ENCODE data around the gene CELF2. TPM values are rescaled to one million over a fixed set of nuclear protein-coding genes. Genes with fewer than 3 reads are reported as not detected.

The CELF2 gene
- total RNA-seq, 2 experiments from 2014 or later: 197 to 205 TPM

GRCh38 chr10:11011436-11011835 lies 6.2 kb upstream of the CELF2 start:
- intact Hi-C loops (cut with DNase I, micrococcal nuclease): loop anchor here (10.0 kb wide), 2 partner anchors 153 to 253 kb away; no protein-coding TSS in a partner anchor
- Mint-ChIP-seq H3K36me3 (ENCODE audit: low read depth) (no peaks in the 10 kb centered on the region), H3K27me3 (peaks cover 80% of the 10 kb centered on the region), H3K9me3 (no peaks in the 10 kb centered on the region), H3K27ac (no peak overlapping the region), H3K4me3 (no peak overlapping the region), H3K4me1 (ENCODE audit: low read depth) (peaks cover 36% of the 10 kb centered on the region)
- Histone ChIP-seq H3K4me3 (ENCODE audit: low read length) (no peak overlapping the region), H3K27me3 (ENCODE audit: control insufficient read depth in 1 of 2, insufficient read depth in 2 of 2, low read length in 2 of 2) (peaks cover 41 to 52% of the 10 kb centered on the region in 2 experiments), H3K36me3 (ENCODE audit: insufficient read depth, low read length) (no peaks in the 10 kb centered on the region), H3K9me3 (ENCODE audit: control insufficient read depth in 1 of 2, insufficient read depth in 1 of 2, low read length in 2 of 2) (no peaks in the 10 kb centered on the region), H3K27ac (ENCODE audit: low read depth in 1 of 2, low read length in 2 of 2) (no peak overlapping the region), H3K4me1 (ENCODE audit: insufficient read depth, low read length) (peaks cover 12% of the 10 kb centered on the region)
- ChIA-PET POLR2A (interaction anchor here (1.1 kb wide), 1 partner anchor 152 kb away, joined by 3 read pairs; no protein-coding TSS in a partner anchor), CTCF (interaction anchor here (1.2 kb wide), 1 partner anchor 8 kb away, joined by 4 read pairs; no protein-coding TSS in a partner anchor)
- ATAC-seq (ENCODE audit: poor library complexity) (no peak), DNase-seq (no peak)
- TF ChIP-seq CTCF (IDR thresholded peaks at IDR 0.05): no peak

GRCh38 chr10:11011984-11012383 lies 5.7 kb upstream of the CELF2 start:
- ATAC-seq (ENCODE audit: poor library complexity) (no peak), DNase-seq (no peak)
- no peak overlapping the region for H3K4me3 Mint-ChIP-seq
- ChIA-PET CTCF (interaction anchor here (0.7 kb wide), 1 partner anchor 102 kb away, joined by 3 read pairs; no protein-coding TSS in a partner anchor), POLR2A (interaction anchor here (1.1 kb wide), 1 partner anchor 151 kb away, joined by 3 read pairs; no protein-coding TSS in a partner anchor)
- peaks cover 38% of the 10 kb centered on the region for H3K4me1 Mint-ChIP-seq (ENCODE audit: low read depth)
- H3K27ac ChIP-seq (ENCODE audit: low read depth in 1 of 2, low read length in 2 of 2): no peak overlapping the region
- no peaks in the 10 kb centered on the region for H3K36me3 ChIP-seq (ENCODE audit: insufficient read depth, low read length)
- no peaks in the 10 kb centered on the region for H3K9me3 ChIP-seq (ENCODE audit: control insufficient read depth in 1 of 2, insufficient read depth in 1 of 2, low read length in 2 of 2)
- peaks cover 12% of the 10 kb centered on the region for H3K4me1 ChIP-seq (ENCODE audit: insufficient read depth, low read length)
- H3K4me3 ChIP-seq (ENCODE audit: low read length): no peak overlapping the region
- peaks cover 80% of the 10 kb centered on the region for H3K27me3 Mint-ChIP-seq
- H3K9me3 Mint-ChIP-seq: no peaks in the 10 kb centered on the region
- no peak for TF ChIP-seq CTCF (IDR thresholded peaks at IDR 0.05)
- peaks cover 43 to 54% of the 10 kb centered on the region in 2 experiments for H3K27me3 ChIP-seq (ENCODE audit: control insufficient read depth in 1 of 2, insufficient read depth in 2 of 2, low read length in 2 of 2)
- H3K36me3 Mint-ChIP-seq (ENCODE audit: low read depth): no peaks in the 10 kb centered on the region
- intact Hi-C loops (cut with DNase I, micrococcal nuclease): loop anchor here (10.0 kb wide), 2 partner anchors 153 to 253 kb away; no protein-coding TSS in a partner anchor
- no peak overlapping the region for H3K27ac Mint-ChIP-seq

GRCh38 chr10:11012421-11013295 lies 5.0 kb upstream of the CELF2 start:
- TF ChIP-seq CTCF (IDR thresholded peaks at IDR 0.05): no peak
- H3K27ac Mint-ChIP-seq: no peak overlapping the region
- no peaks in the 10 kb centered on the region for H3K36me3 Mint-ChIP-seq (ENCODE audit: low read depth)
- intact Hi-C loops (cut with DNase I, micrococcal nuclease): loop anchor here (10.0 kb wide), 2 partner anchors 152 to 252 kb away; no protein-coding TSS in a partner anchor
- H3K4me1 Mint-ChIP-seq (ENCODE audit: low read depth): peaks cover 42% of the 10 kb centered on the region
- CTCF ChIA-PET: interaction anchor here (0.7 to 3.0 kb wide), 2 partner anchors 11 to 101 kb away, joined by 3 to 10 read pairs; no protein-coding TSS in a partner anchor
- Histone ChIP-seq H3K27me3 (ENCODE audit: control insufficient read depth in 1 of 2, insufficient read depth in 2 of 2, low read length in 2 of 2) (peaks cover 49 to 59% of the 10 kb centered on the region in 2 experiments), H3K27ac (ENCODE audit: low read depth in 1 of 2, low read length in 2 of 2) (no peak overlapping the region), H3K4me3 (ENCODE audit: low read length) (no peak overlapping the region), H3K36me3 (ENCODE audit: insufficient read depth, low read length) (no peaks in the 10 kb centered on the region), H3K9me3 (ENCODE audit: control insufficient read depth in 1 of 2, insufficient read depth in 1 of 2, low read length in 2 of 2) (no peaks in the 10 kb centered on the region), H3K4me1 (ENCODE audit: insufficient read depth, low read length) (peaks cover 17% of the 10 kb centered on the region)
- DNase-seq: no peak
- H3K4me3 Mint-ChIP-seq: no peak overlapping the region
- no peaks in the 10 kb centered on the region for H3K9me3 Mint-ChIP-seq
- peaks cover 81% of the 10 kb centered on the region for H3K27me3 Mint-ChIP-seq
- POLR2A ChIA-PET: interaction anchor here (0.9 to 1.1 kb wide), 2 partner anchors 150 to 156 kb away, joined by 3 read pairs; no protein-coding TSS in a partner anchor
- ATAC-seq (ENCODE audit: poor library complexity): no peak
